ENCODE results near the gene TMEM131L.

The TMEM131L gene

GRCh38 chr4:153676984-153677383, 210.8 kb downstream of the TMEM131L start:
- no peak for DNase-seq

- DNase-seq: no peak
These were observed 213.3 kb downstream of the TMEM131L start for GRCh38 chr4:153679486-153679885.

- DNase-seq: no peak
These were observed 217.6 kb downstream of the TMEM131L start for GRCh38 chr4:153683763-153684181.

- no peak for DNase-seq
These were observed 218.2 kb downstream of the TMEM131L start, which contains the start of gene TLR2 for GRCh38 chr4:153684182-153684970. Gene TLR2 (plus strand): TSS chr4:153684280. CDS start chr4:153702908, 18,628 bp downstream.

DNA sequence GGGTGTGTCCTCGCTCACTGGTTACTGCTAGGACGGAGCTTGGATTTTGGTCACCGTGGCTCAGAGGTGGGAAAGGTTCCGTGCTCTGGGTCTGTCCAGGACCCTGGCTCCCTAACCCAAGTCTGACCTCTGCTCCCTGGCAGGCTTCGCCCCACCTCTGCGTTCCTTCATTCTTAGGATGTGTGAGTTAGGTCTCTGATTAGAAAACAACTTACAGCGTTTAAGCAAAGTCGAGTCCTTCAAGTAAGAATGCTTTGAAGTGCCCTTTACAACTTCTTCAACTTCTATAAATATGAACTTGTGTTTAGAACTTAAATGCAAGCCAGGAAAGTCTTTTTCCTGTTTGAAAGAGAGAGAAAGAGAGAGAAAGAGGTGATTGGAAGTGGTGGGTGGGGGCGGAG, 218.8 kb downstream of the TMEM131L start:
- no peak for DNase-seq
